SK-N-SH treated with all-trans-retinoic acid at 6 μM for 48 hours (cell line): ENCODE data around the gene SMYD3.

Experiments used
- ATAC-seq: fragments of 200-7000 bp; cut with Tn5 transposase; 3 replicates; pipeline ENCODE4 v1.9.1; 2020; ENCODE audit warnings: mild to moderate bottlenecking, moderate library complexity
- ARNTL ChIP-seq: fragments of 450-650 bp; formaldehyde crosslinking; IDR thresholded peaks from 2 replicates; pipeline ENCODE4 v1.5.0; 2020; ENCODE audit warnings: low read depth, mild to moderate bottlenecking, moderate library complexity, borderline replicate concordance
- BACH2 ChIP-seq: fragments of 250-450 bp; sonication (Bioruptor Pico); IDR thresholded peaks from 2 replicates; pipeline ENCODE4 v1.9.0; 2021; ENCODE audit warnings: mild to moderate bottlenecking, borderline replicate concordance
- CSDC2 ChIP-seq: fragments of 250-450 bp; sonication (Bioruptor Pico); IDR thresholded peaks from 2 replicates; pipeline ENCODE4 v1.5.0; 2020; ENCODE audit warnings: mild to moderate bottlenecking, moderate library complexity
- ESRRG ChIP-seq: fragments of 250-450 bp; sonication (Bioruptor Pico); IDR thresholded peaks from 2 replicates; pipeline ENCODE4 v1.6.1; 2021; ENCODE audit warnings: mild to moderate bottlenecking
- GLIS3 ChIP-seq: fragments of 250-450 bp; sonication (Bioruptor Pico); IDR thresholded peaks from 2 replicates; pipeline ENCODE4 v1.5.0; 2020; ENCODE audit warnings: mild to moderate bottlenecking, moderate library complexity
- ISL1 ChIP-seq: fragments of 250-450 bp; sonication (Bioruptor Pico); IDR thresholded peaks from 2 replicates; pipeline ENCODE4 v2.1.2; 2022; ENCODE audit warnings: mild to moderate bottlenecking, moderate library complexity
- OSR1 ChIP-seq: fragments of 250-450 bp; sonication (Bioruptor Pico); IDR thresholded peaks from 2 replicates; pipeline ENCODE4 v1.8.0; 2022; ENCODE audit warnings: moderate library complexity, mild to moderate bottlenecking, inconsistent platforms
- RARB ChIP-seq: fragments of 250-450 bp; sonication (Bioruptor Pico); IDR thresholded peaks from 2 replicates; pipeline ENCODE4 v1.8.0; 2021; ENCODE audit warnings: mild to moderate bottlenecking, moderate library complexity
- SNAI2 ChIP-seq: fragments of 250-450 bp; sonication (Bioruptor Pico); IDR thresholded peaks from 2 replicates; pipeline ENCODE4 v1.5.0; 2020; ENCODE audit warnings: mild to moderate bottlenecking, moderate library complexity
- TCF4 ChIP-seq: fragments of 250-450 bp; sonication (Bioruptor Pico); IDR thresholded peaks from 2 replicates; pipeline ENCODE4 v1.8.0; 2021; ENCODE audit warnings: mild to moderate bottlenecking, moderate library complexity, borderline replicate concordance
- TOX ChIP-seq: fragments of 250-450 bp; sonication (Bioruptor Pico); IDR thresholded peaks from 2 replicates; pipeline ENCODE4 v1.8.0; 2021; ENCODE audit warnings: mild to moderate bottlenecking, moderate library complexity, borderline replicate concordance
- ZC3H10 ChIP-seq: fragments of 250-450 bp; sonication (Bioruptor Pico); IDR thresholded peaks from 2 replicates; pipeline ENCODE4 v1.5.1; 2021; ENCODE audit warnings: mild to moderate bottlenecking, moderate library complexity
- ZFP30 ChIP-seq: fragments of 450-650 bp; formaldehyde crosslinking; IDR thresholded peaks from 2 replicates; pipeline ENCODE4 v1.5.0; 2022; ENCODE audit warnings: mild to moderate bottlenecking, moderate library complexity
- ZNF565 ChIP-seq: fragments of 450-650 bp; formaldehyde crosslinking; conservative IDR thresholded peaks from 2 replicates; pipeline ENCODE4 v1.5.0; 2020; ENCODE audit warnings: low read depth, mild to moderate bottlenecking, moderate library complexity
- ZNF70 ChIP-seq: fragments of 450-650 bp; formaldehyde crosslinking; IDR thresholded peaks from 2 replicates; pipeline ENCODE4 v1.5.0; 2020; ENCODE audit warnings: mild to moderate bottlenecking, moderate library complexity
- ZNF8 ChIP-seq: fragments of 450-650 bp; formaldehyde crosslinking; IDR thresholded peaks from 2 replicates; pipeline ENCODE4 v1.5.0; 2020; ENCODE audit warnings: mild to moderate bottlenecking, moderate library complexity
- TF ChIP-seq, protein P1 (sequence below): fragments of 250-450 bp; sonication (Bioruptor Pico); IDR thresholded peaks from 2 replicates; pipeline ENCODE4 v1.5.1; 2020; ENCODE audit warnings: low read depth, mild to moderate bottlenecking, moderate library complexity
- TF ChIP-seq, protein P2 (sequence below): fragments of 250-450 bp; sonication (Bioruptor Pico); IDR thresholded peaks from 2 replicates; pipeline ENCODE4 v1.5.0; 2020; ENCODE audit warnings: mild to moderate bottlenecking, moderate library complexity
- TF ChIP-seq, protein P3 (sequence below): fragments of 250-450 bp; sonication (Bioruptor Pico); IDR thresholded peaks from 2 replicates; pipeline ENCODE4 v1.5.1; 2021; ENCODE audit warnings: mild to moderate bottlenecking, moderate library complexity
- TF ChIP-seq, protein P4 (sequence below): fragments of 250-450 bp; sonication (Bioruptor Pico); IDR thresholded peaks from 2 replicates; pipeline ENCODE4 v1.8.0; 2020; ENCODE audit warnings: mild to moderate bottlenecking, moderate library complexity, borderline replicate concordance
- TF ChIP-seq, protein P5 (sequence below): fragments of 250-450 bp; sonication (Bioruptor Pico); IDR thresholded peaks from 2 replicates; pipeline ENCODE4 v1.8.0; 2021; ENCODE audit warnings: low read depth, mild to moderate bottlenecking, moderate library complexity, borderline replicate concordance

SMYD3 gene

DNA sequence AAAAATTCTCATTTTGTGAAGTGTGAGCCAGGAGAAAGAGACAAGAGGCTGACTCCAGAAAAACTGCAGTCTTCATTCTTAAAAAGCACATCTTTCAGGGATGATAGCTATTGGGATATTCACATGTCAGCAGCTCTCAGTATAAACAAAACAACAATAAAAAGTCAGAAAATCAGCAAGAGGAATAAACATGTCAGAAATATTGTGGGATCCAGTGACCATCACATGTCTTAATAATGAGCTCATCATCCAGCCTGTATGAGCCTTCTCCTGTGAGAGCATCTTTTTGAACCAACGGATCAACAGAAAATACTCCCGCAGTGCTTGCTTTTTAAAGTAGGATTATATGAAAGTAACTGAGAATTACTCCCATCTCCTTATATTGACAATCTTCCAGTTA, 241.6 kb downstream of the SMYD3 start:
- TF ChIP-seq OSR1 (CRISPR knock-in tag) (no peak), ZFP30 (CRISPR knock-in tag) (no peak), SNAI2 (no peak), ZC3H10 (CRISPR knock-in tag) (no peak), GLIS3 (CRISPR knock-in tag) (no peak), ESRRG (CRISPR knock-in tag) (no peak), RARB (CRISPR knock-in tag) (no peak), CSDC2 (no peak), BACH2 (CRISPR knock-in tag) (no peak), ZNF70 (CRISPR knock-in tag) (no peak), ISL1 (no peak), ZNF565 (CRISPR knock-in tag) (no peak), TOX (CRISPR knock-in tag) (no peak), ZNF8 (no peak)
- TF ChIP-seq, protein P1, sequence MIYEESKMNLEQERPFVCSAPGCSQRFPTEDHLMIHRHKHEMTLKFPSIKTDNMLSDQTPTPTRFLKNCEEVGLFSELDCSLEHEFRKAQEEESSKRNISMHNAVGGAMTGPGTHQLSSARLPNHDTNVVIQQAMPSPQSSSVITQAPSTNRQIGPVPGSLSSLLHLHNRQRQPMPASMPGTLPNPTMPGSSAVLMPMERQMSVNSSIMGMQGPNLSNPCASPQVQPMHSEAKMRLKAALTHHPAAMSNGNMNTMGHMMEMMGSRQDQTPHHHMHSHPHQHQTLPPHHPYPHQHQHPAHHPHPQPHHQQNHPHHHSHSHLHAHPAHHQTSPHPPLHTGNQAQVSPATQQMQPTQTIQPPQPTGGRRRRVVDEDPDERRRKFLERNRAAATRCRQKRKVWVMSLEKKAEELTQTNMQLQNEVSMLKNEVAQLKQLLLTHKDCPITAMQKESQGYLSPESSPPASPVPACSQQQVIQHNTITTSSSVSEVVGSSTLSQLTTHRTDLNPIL (CRISPR knock-in tag) = no peak
- TF ChIP-seq, protein P2, sequence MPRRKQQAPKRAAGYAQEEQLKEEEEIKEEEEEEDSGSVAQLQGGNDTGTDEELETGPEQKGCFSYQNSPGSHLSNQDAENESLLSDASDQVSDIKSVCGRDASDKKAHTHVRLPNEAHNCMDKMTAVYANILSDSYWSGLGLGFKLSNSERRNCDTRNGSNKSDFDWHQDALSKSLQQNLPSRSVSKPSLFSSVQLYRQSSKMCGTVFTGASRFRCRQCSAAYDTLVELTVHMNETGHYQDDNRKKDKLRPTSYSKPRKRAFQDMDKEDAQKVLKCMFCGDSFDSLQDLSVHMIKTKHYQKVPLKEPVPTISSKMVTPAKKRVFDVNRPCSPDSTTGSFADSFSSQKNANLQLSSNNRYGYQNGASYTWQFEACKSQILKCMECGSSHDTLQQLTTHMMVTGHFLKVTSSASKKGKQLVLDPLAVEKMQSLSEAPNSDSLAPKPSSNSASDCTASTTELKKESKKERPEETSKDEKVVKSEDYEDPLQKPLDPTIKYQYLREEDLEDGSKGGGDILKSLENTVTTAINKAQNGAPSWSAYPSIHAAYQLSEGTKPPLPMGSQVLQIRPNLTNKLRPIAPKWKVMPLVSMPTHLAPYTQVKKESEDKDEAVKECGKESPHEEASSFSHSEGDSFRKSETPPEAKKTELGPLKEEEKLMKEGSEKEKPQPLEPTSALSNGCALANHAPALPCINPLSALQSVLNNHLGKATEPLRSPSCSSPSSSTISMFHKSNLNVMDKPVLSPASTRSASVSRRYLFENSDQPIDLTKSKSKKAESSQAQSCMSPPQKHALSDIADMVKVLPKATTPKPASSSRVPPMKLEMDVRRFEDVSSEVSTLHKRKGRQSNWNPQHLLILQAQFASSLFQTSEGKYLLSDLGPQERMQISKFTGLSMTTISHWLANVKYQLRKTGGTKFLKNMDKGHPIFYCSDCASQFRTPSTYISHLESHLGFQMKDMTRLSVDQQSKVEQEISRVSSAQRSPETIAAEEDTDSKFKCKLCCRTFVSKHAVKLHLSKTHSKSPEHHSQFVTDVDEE (CRISPR knock-in tag) = no peak
- TF ChIP-seq, protein P3, sequence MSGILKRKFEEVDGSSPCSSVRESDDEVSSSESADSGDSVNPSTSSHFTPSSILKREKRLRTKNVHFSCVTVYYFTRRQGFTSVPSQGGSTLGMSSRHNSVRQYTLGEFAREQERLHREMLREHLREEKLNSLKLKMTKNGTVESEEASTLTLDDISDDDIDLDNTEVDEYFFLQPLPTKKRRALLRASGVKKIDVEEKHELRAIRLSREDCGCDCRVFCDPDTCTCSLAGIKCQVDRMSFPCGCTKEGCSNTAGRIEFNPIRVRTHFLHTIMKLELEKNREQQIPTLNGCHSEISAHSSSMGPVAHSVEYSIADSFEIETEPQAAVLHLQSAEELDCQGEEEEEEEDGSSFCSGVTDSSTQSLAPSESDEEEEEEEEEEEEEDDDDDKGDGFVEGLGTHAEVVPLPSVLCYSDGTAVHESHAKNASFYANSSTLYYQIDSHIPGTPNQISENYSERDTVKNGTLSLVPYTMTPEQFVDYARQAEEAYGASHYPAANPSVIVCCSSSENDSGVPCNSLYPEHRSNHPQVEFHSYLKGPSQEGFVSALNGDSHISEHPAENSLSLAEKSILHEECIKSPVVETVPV (CRISPR knock-in tag) = no peak
- TF ChIP-seq, all 23 proteins: peak for 0
- no peak for ATAC-seq

DNA sequence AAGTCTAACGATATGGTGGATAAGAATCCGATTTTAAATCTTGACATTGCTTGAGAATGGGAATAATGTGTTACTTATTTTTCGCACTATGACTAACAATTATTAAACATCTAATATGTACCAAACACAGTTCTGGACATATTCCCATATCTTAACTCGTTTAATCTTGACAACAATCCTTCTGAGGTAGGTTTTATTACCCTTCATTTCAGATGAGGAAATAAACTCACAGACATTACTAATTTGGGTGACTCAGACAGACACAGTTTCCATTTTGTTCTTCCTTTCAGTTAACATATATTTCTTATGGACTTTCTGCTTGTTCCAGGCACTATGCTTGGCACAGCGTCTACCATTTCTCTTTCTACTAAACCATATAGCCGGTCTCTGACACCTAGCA, 244.8 kb downstream of the SMYD3 start:
- no peak for ATAC-seq
- no peak for TF ChIP-seq TOX (CRISPR knock-in tag)
- TF ChIP-seq SNAI2 = no peak
- no peak for TF ChIP-seq CSDC2
- TF ChIP-seq, protein P1 (CRISPR knock-in tag) = no peak
- no peak for TF ChIP-seq OSR1 (CRISPR knock-in tag)
- TF ChIP-seq ISL1 = no peak
- TF ChIP-seq ESRRG (CRISPR knock-in tag) = no peak
- no peak for TF ChIP-seq ZC3H10 (CRISPR knock-in tag)
- TF ChIP-seq ZFP30 (CRISPR knock-in tag) = no peak
- no peak for TF ChIP-seq GLIS3 (CRISPR knock-in tag)
- no peak for TF ChIP-seq TCF4 (CRISPR knock-in tag)
- TF ChIP-seq RARB (CRISPR knock-in tag) = no peak
- no peak for TF ChIP-seq ARNTL (CRISPR knock-in tag)
- TF ChIP-seq, all 23 proteins: peak for 0

DNA sequence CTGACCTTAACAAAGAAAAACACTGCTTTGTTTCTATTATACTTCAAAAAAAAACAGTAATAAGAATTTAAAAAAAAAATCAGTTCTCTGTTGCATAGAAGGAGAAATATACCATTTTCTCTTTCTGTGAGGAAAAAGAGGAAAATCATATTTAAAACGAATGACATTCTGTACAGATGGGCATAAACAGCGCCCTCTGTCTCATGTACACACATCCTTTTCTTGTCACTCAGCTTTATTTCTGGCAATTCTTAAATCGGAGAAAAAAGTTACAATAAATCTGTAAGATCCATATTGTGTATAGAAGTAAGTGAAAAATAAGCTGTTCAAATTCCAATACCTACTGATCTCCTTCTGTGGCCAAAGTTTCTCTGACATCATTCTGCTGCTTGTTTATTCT, 245.4 kb downstream of the SMYD3 start:
- ATAC-seq = peak; percentile 51; the same call in 2 of the 3 replicates
- TF ChIP-seq TCF4 (CRISPR knock-in tag) (no peak), ZNF70 (CRISPR knock-in tag) (no peak), ZFP30 (CRISPR knock-in tag) (no peak), GLIS3 (CRISPR knock-in tag) (no peak), RARB (CRISPR knock-in tag) (no peak), ARNTL (CRISPR knock-in tag) (no peak), ESRRG (CRISPR knock-in tag) (no peak), ISL1 (no peak)
- TF ChIP-seq, protein P4, sequence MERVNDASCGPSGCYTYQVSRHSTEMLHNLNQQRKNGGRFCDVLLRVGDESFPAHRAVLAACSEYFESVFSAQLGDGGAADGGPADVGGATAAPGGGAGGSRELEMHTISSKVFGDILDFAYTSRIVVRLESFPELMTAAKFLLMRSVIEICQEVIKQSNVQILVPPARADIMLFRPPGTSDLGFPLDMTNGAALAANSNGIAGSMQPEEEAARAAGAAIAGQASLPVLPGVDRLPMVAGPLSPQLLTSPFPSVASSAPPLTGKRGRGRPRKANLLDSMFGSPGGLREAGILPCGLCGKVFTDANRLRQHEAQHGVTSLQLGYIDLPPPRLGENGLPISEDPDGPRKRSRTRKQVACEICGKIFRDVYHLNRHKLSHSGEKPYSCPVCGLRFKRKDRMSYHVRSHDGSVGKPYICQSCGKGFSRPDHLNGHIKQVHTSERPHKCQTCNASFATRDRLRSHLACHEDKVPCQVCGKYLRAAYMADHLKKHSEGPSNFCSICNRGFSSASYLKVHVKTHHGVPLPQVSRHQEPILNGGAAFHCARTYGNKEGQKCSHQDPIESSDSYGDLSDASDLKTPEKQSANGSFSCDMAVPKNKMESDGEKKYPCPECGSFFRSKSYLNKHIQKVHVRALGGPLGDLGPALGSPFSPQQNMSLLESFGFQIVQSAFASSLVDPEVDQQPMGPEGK = no peak
- TF ChIP-seq, protein P1 (CRISPR knock-in tag) = no peak
- TF ChIP-seq, protein P5, sequence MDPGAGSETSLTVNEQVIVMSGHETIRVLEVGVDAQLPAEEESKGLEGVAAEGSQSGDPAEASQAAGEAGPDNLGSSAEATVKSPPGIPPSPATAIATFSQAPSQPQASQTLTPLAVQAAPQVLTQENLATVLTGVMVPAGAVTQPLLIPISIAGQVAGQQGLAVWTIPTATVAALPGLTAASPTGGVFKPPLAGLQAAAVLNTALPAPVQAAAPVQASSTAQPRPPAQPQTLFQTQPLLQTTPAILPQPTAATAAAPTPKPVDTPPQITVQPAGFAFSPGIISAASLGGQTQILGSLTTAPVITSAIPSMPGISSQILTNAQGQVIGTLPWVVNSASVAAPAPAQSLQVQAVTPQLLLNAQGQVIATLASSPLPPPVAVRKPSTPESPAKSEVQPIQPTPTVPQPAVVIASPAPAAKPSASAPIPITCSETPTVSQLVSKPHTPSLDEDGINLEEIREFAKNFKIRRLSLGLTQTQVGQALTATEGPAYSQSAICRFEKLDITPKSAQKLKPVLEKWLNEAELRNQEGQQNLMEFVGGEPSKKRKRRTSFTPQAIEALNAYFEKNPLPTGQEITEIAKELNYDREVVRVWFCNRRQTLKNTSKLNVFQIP (CRISPR knock-in tag) = no peak
